ENCODE data around the gene RCE1.

Gene RCE1

DNA sequence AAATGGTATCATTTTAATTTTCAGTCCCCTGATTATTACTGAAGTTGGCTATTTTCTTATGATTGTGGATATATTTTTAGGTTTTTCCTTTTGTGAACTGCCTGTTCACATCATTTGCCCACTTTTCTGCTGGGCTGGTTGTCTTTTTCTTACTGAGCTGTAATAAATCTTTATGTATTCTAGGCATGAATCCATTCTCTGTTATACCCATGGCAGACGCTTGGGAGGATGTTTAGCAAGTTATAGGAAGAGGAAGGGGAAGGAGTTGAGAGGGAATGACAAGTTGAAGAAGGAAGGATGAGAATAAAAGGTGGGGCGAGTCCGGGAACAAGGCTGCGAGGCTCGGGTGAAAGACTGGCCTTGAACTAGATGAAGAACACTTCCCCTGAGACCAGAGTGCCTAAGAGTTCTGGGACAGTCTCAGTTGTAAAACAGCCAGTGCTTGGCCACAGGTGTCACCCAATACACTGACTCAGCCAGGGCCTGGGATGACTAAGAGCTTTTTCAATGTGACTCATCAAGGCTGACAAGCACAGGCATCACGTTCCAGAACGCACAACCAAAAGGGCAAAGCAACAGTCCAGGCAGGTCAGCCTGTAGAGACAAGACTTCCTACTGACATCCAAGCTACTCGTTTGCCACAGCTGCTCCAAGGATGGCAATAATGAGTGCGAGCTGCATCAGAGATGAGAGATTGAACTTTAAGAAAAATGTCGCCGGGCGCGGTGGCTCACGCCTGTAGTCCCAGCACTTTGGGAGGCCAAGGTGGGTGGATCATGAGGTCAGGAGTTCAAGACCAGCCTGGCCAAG, 48.8 kb downstream of the RCE1 start:
- no peak for DNase-seq

DNA sequence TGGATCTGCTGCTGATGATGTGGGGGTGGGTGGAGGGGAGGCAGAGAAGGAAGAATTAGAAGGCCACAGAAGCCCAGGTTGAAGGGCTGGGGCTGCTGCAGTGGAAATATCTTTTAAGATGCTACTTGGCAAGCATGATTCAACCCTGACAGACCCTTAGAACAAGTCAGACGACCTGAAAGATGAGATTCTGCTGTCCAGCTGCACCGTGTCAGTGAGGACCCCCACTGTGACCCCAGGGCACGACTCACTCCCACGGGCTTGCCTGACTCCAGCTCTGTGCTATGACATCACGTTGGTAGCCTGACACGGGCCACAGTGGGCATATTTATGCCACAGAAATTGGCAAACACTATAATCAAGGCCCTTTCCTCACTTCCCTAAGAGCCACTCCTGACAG, 49.7 kb downstream of the RCE1 start:
- DNase-seq = no peak

DNA sequence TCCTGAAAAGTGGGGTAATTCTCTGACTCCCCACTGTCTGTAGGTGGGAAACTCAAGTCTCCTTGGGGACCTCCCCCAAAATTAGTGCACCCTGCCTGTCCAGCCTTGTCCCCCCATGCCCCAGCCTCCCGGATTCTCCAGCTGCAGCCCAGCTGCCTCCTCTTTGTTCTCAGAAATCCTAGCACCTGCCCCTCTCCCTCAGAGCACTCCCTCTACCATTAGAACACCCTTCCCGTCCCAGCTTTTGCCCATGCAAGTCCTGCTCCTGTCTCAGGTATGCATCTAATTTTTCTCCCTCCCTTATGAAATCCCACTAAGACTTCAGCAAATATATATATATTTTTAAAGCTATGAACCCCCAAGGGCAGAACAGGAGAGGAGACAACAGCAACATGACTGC, 50.9 kb downstream of the RCE1 start:
- DNase-seq = no peak

All from CD4-positive, alpha-beta T cell treated with Interleukin-21 for 1 hour (primary cell).